Caco-2 (cell line): Measurements from ENCODE around the gene KCND3. TPM values are rescaled to one million over a fixed set of nuclear protein-coding genes. Genes with fewer than 3 reads are reported as not detected.
A peak's percentile ranks its signal among the peaks of the same experiment; 100 is the strongest.

Source experiments
- BruUV-seq: library from RNA; stranded (reverse); fragments of 400-500 nt; replicated peaks from 2 replicates; lab custom pipeline; 2021; lab: Mats Ljungman, UMichigan
- CTCF ChIA-PET: fragments of 300-600 bp; sonication (Branson Sonifier 250); formaldehyde crosslinking; loops from one replicate; lab custom pipeline; 2022; ENCODE audit warnings: antibody characterized with exemption; lab: Charles Lee
- POLR2A ChIA-PET: fragments of 300-600 bp; sonication (Branson Sonifier 250); formaldehyde crosslinking; loops from one replicate; lab custom pipeline; 2022; ENCODE audit warnings: antibody characterized with exemption; lab: Charles Lee
- DNase-seq, 2 experiments: peaks; one replicate each; pipeline versions ENCODE4 v3.0.0 to v3.0.0-alpha.2; 2020 to 2022
- H3K27me3 ChIP-seq: replicated peaks from 2 replicates; pipeline ENCODE4 v1.6.0; 2011; ENCODE audit warnings: low read length; ENCODE audit not compliant: control insufficient read depth, insufficient read depth
- H3K36me3 ChIP-seq: 2 replicates; pipeline ENCODE4 v1.5.1; 2011; ENCODE audit warnings: low read length; ENCODE audit not compliant: control insufficient read depth, insufficient read depth
- H3K4me1 ChIP-seq: fragments of 250-450 bp; sonication (Bioruptor Pico); 2 replicates; pipeline ENCODE4 v1.5.1; 2020; ENCODE audit warnings: mild to moderate bottlenecking
- H3K4me3 ChIP-seq: 2 replicates; pipeline ENCODE4 v1.5.1; 2011; ENCODE audit warnings: low read depth, mild to moderate bottlenecking, control low read depth, low read length
- H3K9me3 ChIP-seq: fragments of 250-450 bp; sonication (Bioruptor Pico); 2 replicates; pipeline ENCODE4 v1.5.1; 2020; ENCODE audit warnings: mild to moderate bottlenecking, moderate library complexity
- H3K27ac Mint-ChIP-seq: one replicate; pipeline ENCODE4 v1.8.0; 2022; ENCODE audit warnings: mixed read lengths; ENCODE audit not compliant: unreplicated experiment
- H3K27me3 Mint-ChIP-seq: one replicate; pipeline ENCODE4 v1.8.0; 2022; ENCODE audit warnings: mixed read lengths; ENCODE audit not compliant: insufficient read depth, unreplicated experiment
- H3K36me3 Mint-ChIP-seq: one replicate; pipeline ENCODE4 v1.8.0; 2022; ENCODE audit warnings: mild to moderate bottlenecking, mixed read lengths; ENCODE audit not compliant: insufficient read depth, unreplicated experiment
- H3K4me1 Mint-ChIP-seq: one replicate; pipeline ENCODE4 v1.8.0; 2022; ENCODE audit warnings: low read depth, mixed read lengths; ENCODE audit not compliant: unreplicated experiment
- H3K4me3 Mint-ChIP-seq: one replicate; pipeline ENCODE4 v1.8.0; 2022; ENCODE audit warnings: mild to moderate bottlenecking, moderate library complexity, mixed read lengths; ENCODE audit not compliant: unreplicated experiment
- H3K9me3 Mint-ChIP-seq: one replicate; pipeline ENCODE4 v1.8.0; 2022; ENCODE audit warnings: mixed read lengths; ENCODE audit not compliant: unreplicated experiment
- intact Hi-C: fragments of 100-400 bp; cut with micrococcal nuclease; formaldehyde crosslinking; loops from one replicate; pipeline ENCODE4 v1.10.0; 2022; ENCODE audit not compliant: unreplicated experiment
- total RNA-seq: library from RNA; stranded (reverse); gene quantifications from 2 replicates; pipeline ENCODE4 v1.2.3, GENCODE V29; 2022
- TF ChIP-seq, protein P1 (sequence below), 2 experiments: fragments of 200-600 bp in 1 of 2; IDR thresholded peaks; 1 replicate in 1 of 2; 2 replicates in 1 of 2; pipeline versions ENCODE4 v1.5.1 to v1.8.0; 2011 to 2022; ENCODE audit warnings: antibody characterized with exemption in 1 of 2, control low read depth in 1 of 2, inconsistent platforms in 1 of 2, low read depth in 1 of 2, low read length in 1 of 2, mild to moderate bottlenecking in 1 of 2, moderate library complexity in 1 of 2; ENCODE audit not compliant: insufficient read depth in 1 of 2, severe bottlenecking in 1 of 2, unreplicated experiment in 1 of 2

Gene KCND3
- total RNA-seq, 1 experiment from 2014 or later = 5.1 TPM

DNA sequence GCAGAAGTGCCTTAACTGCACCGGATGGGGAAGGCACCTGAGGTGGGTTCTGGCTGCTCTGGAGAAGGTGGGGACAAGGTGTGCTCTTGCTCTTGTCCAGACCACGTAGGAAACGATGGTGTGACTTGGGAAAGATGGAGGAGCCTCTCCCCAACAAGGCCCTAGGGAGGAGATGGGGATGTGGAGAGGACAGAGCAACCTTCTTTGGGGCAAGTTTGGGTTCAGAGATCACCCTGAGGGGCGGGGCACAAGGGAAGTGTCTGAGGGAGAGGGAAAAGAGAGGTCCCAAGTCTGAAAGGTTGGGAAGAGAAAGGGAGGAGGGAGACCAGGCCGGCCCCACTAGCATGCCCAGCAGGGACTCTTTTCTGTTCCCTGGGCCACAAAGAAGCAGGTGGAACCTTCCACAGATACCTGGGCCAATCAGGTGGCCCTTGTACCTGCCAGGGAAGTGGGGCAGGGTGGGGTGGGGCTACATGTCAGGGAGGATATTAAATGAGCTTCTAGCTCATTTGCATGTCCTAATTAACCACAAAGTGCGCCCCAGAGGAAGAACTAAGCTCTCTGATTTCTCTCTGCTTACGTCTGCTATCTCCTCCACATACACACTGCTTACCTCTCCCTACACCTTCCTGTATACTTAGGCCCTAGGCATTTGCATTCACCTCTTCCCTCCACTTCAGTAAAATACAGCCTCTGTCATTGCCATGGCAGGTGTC, 266.2 kb downstream of the KCND3 start:
- no peaks in the 10 kb centered on the region for H3K9me3 ChIP-seq
- CTCF ChIA-PET = no interaction called here
- no peaks in the 10 kb centered on the region for H3K27me3 ChIP-seq
- TF ChIP-seq, protein P1, sequence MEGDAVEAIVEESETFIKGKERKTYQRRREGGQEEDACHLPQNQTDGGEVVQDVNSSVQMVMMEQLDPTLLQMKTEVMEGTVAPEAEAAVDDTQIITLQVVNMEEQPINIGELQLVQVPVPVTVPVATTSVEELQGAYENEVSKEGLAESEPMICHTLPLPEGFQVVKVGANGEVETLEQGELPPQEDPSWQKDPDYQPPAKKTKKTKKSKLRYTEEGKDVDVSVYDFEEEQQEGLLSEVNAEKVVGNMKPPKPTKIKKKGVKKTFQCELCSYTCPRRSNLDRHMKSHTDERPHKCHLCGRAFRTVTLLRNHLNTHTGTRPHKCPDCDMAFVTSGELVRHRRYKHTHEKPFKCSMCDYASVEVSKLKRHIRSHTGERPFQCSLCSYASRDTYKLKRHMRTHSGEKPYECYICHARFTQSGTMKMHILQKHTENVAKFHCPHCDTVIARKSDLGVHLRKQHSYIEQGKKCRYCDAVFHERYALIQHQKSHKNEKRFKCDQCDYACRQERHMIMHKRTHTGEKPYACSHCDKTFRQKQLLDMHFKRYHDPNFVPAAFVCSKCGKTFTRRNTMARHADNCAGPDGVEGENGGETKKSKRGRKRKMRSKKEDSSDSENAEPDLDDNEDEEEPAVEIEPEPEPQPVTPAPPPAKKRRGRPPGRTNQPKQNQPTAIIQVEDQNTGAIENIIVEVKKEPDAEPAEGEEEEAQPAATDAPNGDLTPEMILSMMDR (IDR thresholded peaks at IDR 0.05; ENCODE audit: insufficient read depth in 1 of 2, low read depth in 1 of 2, low read length in 1 of 2, severe bottlenecking in 1 of 2, unreplicated experiment in 1 of 2) = no peak
- no peaks in the 10 kb centered on the region for H3K4me1 ChIP-seq
- Mint-ChIP-seq H3K4me3 (no peak overlapping the region), H3K36me3 (peaks cover 23% of the 10 kb centered on the region), H3K4me1 (peaks cover 18% of the 10 kb centered on the region), H3K27me3 (no peaks in the 10 kb centered on the region), H3K9me3 (no peaks in the 10 kb centered on the region), H3K27ac (no peak overlapping the region)
- POLR2A ChIA-PET = no interaction called here
- H3K4me3 ChIP-seq = no peak overlapping the region
- H3K36me3 ChIP-seq = no peaks in the 10 kb centered on the region
- DNase-seq = no peak
- intact Hi-C loops = no loop called here
- no TSS peak for BruUV-seq

- peaks cover 18% of the 10 kb centered on the region for H3K4me1 Mint-ChIP-seq
- ChIA-PET POLR2A (no interaction called here), CTCF (interaction anchor here (0.5 kb wide), 1 partner anchor 268 kb away, joined by 3 read pairs; no protein-coding TSS in a partner anchor)
- peaks cover 38% of the 10 kb centered on the region for H3K36me3 Mint-ChIP-seq
- H3K4me3 ChIP-seq = no peak overlapping the region
- H3K27me3 ChIP-seq = no peaks in the 10 kb centered on the region
- no TSS peak for BruUV-seq
- TF ChIP-seq, protein P1 (IDR thresholded peaks at IDR 0.05; ENCODE audit: insufficient read depth in 1 of 2, low read depth in 1 of 2, low read length in 1 of 2, severe bottlenecking in 1 of 2, unreplicated experiment in 1 of 2) = no peak
- H3K9me3 Mint-ChIP-seq = no peaks in the 10 kb centered on the region
- no peak for DNase-seq
- intact Hi-C loops = no loop called here
- no peaks in the 10 kb centered on the region for H3K27me3 Mint-ChIP-seq
- H3K4me1 ChIP-seq = no peaks in the 10 kb centered on the region
- H3K9me3 ChIP-seq = no peaks in the 10 kb centered on the region
- H3K36me3 ChIP-seq = no peaks in the 10 kb centered on the region
- peak overlapping the region; percentile 60 for H3K27ac Mint-ChIP-seq
- H3K4me3 Mint-ChIP-seq = no peak overlapping the region
Observed at GRCh38 chr1:111720977-111721786, 268.3 kb downstream of the KCND3 start.

Other genes starting within 250 kb of the KCND3 start
- gene DDX20, start 233.8 kb downstream of the KCND3 start, total RNA-seq = 10.4 and 11.6 TPM in 2 replicates